HG03097 (cell line): ENCODE data around the gene LINGO3.

ENCODE experiments used
- ATAC-seq: cut with Tn5 transposase; IDR thresholded peaks from one replicate; pipeline ENCODE4 v1.9.1; 2021; ENCODE audit not compliant: unreplicated experiment, low FRiP score

LINGO3 gene

DNA sequence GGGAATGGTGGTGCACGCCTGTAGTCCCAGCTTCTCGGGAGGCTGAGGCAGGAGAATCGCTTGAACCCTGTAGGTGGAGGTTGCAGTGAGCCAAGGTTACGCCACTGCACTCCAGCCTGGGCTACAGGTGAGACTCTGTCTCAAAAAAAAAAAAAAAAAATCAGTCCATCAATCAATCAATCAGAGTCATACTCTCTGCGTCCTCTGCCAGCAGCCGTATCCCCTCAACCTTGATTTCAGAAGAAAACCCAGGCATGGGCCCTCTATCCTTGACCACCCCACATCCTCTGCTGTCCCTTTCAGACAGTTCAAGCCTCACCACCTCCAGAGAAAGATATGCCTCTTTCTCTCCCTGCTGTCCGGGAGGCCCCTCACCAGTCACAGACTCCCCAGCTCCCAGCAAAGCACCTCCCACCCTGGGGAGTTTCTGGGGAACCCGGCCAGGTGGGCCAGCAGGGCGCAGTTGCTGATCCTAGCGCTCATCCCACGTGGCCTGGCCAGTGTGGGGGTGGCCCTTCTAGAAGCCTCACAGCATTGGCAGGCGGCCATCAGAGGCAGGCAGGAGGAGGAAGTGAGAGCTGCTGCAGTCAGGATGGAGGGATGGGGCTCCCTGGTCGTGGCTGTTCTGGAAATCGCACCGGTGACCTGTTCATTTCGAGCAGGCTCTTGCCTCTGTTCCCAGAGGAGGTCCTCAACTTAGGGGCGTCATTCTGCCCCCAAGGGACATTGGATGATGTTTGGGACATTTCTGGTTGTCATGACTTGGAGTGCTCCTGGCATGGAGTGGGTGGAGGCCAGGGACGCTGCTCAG lies 41.6 kb downstream of the LINGO3 start:
- no peak for ATAC-seq

DNA sequence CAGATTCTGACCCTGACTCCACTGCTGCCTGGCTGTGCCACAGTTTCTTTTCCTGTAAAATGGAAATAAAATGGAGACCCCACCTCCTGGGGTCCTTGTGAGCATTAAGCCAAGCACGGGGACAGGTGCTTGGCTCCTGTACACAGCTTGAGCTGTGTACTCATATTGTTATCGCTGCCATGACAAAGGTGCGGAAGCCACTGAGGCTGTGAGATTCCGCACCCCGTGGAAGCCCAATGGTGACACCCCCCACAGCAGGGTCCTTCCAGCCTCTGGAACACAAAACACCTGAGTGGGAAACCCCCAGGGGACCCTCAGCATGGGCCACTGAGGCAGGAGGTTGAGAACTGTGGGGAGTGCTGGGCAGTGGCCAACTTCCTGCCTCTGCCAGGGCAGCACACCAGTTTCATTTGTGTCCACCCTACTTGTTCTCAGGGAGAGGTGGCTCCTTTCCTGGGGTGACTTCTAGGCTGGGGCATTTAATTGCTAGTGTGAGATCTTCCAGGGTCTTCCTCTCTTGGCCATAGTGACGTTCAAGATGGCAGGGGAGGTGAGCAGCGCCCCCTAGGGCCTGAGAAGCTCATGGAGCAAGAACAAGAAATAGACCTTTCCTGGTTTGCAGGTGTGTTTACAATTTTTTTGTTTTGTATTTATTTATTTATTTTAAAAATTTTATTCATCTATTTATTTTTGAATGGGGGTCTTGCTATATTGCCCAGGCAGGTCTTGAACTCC lies 46.3 kb downstream of the LINGO3 start:
- ATAC-seq, result no peak

DNA sequence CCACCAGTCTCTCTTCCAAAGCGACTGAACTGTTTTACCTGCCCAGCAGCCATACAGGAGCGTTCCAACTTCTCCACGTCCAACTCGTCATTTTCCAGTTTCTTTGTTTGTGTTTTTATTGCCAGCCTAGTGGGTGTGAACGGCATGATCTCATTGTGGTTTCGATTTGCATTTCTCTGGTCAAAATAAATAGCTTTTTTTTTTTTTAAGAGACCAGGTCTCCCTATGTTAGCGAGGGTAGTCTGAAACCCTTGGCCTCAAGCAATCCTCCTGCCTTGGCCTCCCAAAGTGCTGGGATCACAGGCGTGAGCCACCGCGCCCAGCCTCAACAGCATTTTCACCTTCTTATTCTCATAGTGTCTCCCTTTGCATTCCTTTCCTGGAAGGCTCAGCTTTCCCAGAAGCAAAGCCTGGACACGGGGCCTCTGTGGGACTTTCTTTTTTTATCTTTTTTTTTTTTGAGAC lies 47.6 kb downstream of the LINGO3 start:
- no peak for ATAC-seq

DNA sequence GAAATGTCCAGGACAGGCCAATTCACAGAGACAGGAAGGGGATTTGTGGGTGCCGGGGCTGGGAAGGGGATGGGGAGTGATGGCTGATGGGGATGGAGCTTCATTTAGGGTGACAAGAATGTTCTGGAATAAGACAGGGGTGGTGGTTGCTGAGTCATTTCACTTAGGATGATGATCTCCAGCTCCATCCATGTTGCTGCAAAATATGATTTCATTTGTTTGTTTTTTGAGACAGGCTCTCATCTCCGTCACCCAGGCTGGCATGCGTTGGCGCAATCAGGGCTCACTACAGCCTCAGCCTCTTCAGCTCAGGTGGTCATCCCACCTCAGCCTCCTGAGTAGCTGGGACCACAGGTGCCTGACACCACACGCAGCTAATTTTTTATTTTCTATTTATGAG lies 48.6 kb downstream of the LINGO3 start:
- ATAC-seq, result no peak
